ENCODE results near the gene MTUS2. TPM values are rescaled to one million over a fixed set of nuclear protein-coding genes. Genes with fewer than 3 reads are reported as not detected.

Gene MTUS2
- total and polyA plus RNA-seq, 2 experiments from 2014 or later, result 0.27 to 0.38 TPM

- H3F3A ChIP-seq (replicated peaks; ENCODE audit: low read depth), result no peaks in the 10 kb centered on the region
- TF ChIP-seq EZH2 (IDR thresholded peaks at IDR 0.05; ENCODE audit: low read depth, unreplicated experiment), result no peak
- no peak for TF ChIP-seq CTCF (conservative IDR thresholded peaks at IDR 0.05; ENCODE audit: low read depth in 2 of 2)
- no peak for TF ChIP-seq REST (IDR thresholded peaks at IDR 0.05; ENCODE audit: unreplicated experiment)
- TF ChIP-seq NANOG (IDR thresholded peaks at IDR 0.05; ENCODE audit: borderline replicate concordance), result no peak
- no peak overlapping the region for H3K27ac ChIP-seq (ENCODE audit: low read depth)
- peaks cover 4% of the 10 kb centered on the region; the same call in 1 of the 3 replicates for H3K36me3 Mint-ChIP-seq (ENCODE audit: low read depth)
- 0 out of 2 replicates have a peak, but pooled peaks cover 6% of the 10 kb centered on the region for H3K9me2 ChIP-seq (ENCODE audit: insufficient read depth)
- no peak for DNase-seq (ENCODE audit: low spot score)
- H3K27me3 Mint-ChIP-seq (ENCODE audit: insufficient read depth, low read depth, poor library complexity), result no peaks in the 10 kb centered on the region
- no peak overlapping the region for H3K27ac Mint-ChIP-seq
- H3K4me1 ChIP-seq (ENCODE audit: insufficient read depth), result no peaks in the 10 kb centered on the region
- no peak overlapping the region for H3K4me3 ChIP-seq
- H3K36me3 ChIP-seq (ENCODE audit: insufficient read depth), result no peaks in the 10 kb centered on the region
- peaks cover 4% of the 10 kb centered on the region; the same call in 1 of the 3 replicates for H3K4me1 Mint-ChIP-seq
- H3K4me2 ChIP-seq, result no peak overlapping the region
- peaks cover 8% of the 10 kb centered on the region; the same call in 2 of the 3 replicates for H3K9me3 Mint-ChIP-seq
- H4K20me1 ChIP-seq (replicated peaks; ENCODE audit: insufficient read depth), result no peaks in the 10 kb centered on the region
- no peaks in the 10 kb centered on the region for H3K27me3 ChIP-seq (ENCODE audit: insufficient read depth)
- no peak for ATAC-seq
- H2AFZ ChIP-seq, result no peak overlapping the region
- no peak overlapping the region for H3K4me3 Mint-ChIP-seq
- H3K79me2 ChIP-seq (replicated peaks; ENCODE audit: insufficient read depth), result no peaks in the 10 kb centered on the region
Observed at GRCh38 chr13:29143847-29144246, 323.7 kb downstream of the MTUS2 start.

- H3F3A ChIP-seq (replicated peaks; ENCODE audit: low read depth), result no peaks in the 10 kb centered on the region
- H3K27ac ChIP-seq (ENCODE audit: low read depth), result no peak overlapping the region
- no peaks in the 10 kb centered on the region for H3K27me3 Mint-ChIP-seq (ENCODE audit: insufficient read depth, low read depth, poor library complexity)
- H3K27me3 ChIP-seq (ENCODE audit: insufficient read depth), result no peaks in the 10 kb centered on the region
- no peak overlapping the region for H3K4me3 Mint-ChIP-seq
- H3K4me3 ChIP-seq, result no peak overlapping the region
- H3K9me3 Mint-ChIP-seq, result peaks cover 22% of the 10 kb centered on the region
- no peaks in the 10 kb centered on the region for H3K36me3 ChIP-seq (ENCODE audit: insufficient read depth)
- H3K4me1 ChIP-seq (ENCODE audit: insufficient read depth), result no peaks in the 10 kb centered on the region
- H3K79me2 ChIP-seq (replicated peaks; ENCODE audit: insufficient read depth), result no peaks in the 10 kb centered on the region
- 0 out of 3 replicates have a peak, but pooled peaks cover 4% of the 10 kb centered on the region for H3K4me1 Mint-ChIP-seq
- H2AFZ ChIP-seq, result no peak overlapping the region
- DNase-seq (ENCODE audit: low spot score), result no peak
- no peak overlapping the region for H3K4me2 ChIP-seq
- H4K20me1 ChIP-seq (replicated peaks; ENCODE audit: insufficient read depth), result no peaks in the 10 kb centered on the region
- no peak for ATAC-seq
- H3K9me2 ChIP-seq (ENCODE audit: insufficient read depth), result 0 out of 2 replicates have a peak, but pooled peaks cover 3% of the 10 kb centered on the region
- no peak overlapping the region for H3K27ac Mint-ChIP-seq
- peaks cover 5% of the 10 kb centered on the region; the same call in 1 of the 3 replicates for H3K36me3 Mint-ChIP-seq (ENCODE audit: low read depth)
- TF ChIP-seq STAT1 (IDR thresholded peaks at IDR 0.05; ENCODE audit: unreplicated experiment) (no peak), ZNF114 (CRISPR knock-in tag; IDR thresholded peaks at IDR 0.05) (no peak), ETS1 (IDR thresholded peaks at IDR 0.05) (no peak), CREB1 (CRISPR knock-in tag; IDR thresholded peaks at IDR 0.05; ENCODE audit: low read depth) (no peak), ZNF462 (CRISPR knock-in tag; IDR thresholded peaks at IDR 0.05) (no peak), JUNB (IDR thresholded peaks at IDR 0.05; ENCODE audit: unreplicated experiment) (no peak)
Observed at GRCh38 chr13:29154390-29154789, 334.3 kb downstream of the MTUS2 start.
